Measurements from ENCODE around the gene NTN1.

The NTN1 gene

GRCh38 chr17:9038380-9038779, 17.1 kb downstream of the NTN1 start:
- no peak for DNase-seq

- DNase-seq = no peak
Measured at GRCh38 chr17:9044772-9045463, 23.6 kb downstream of the NTN1 start.

- no peak for DNase-seq
Measured at GRCh38 chr17:9050801-9051401, 29.6 kb downstream of the NTN1 start.

- DNase-seq = no peak
Measured at GRCh38 chr17:9051561-9051960, 30.3 kb downstream of the NTN1 start.

GRCh38 chr17:9052921-9053320, 31.6 kb downstream of the NTN1 start:
- DNase-seq = no peak

- DNase-seq = no peak
Measured at GRCh38 chr17:9053406-9053805, 32.1 kb downstream of the NTN1 start.

- no peak for DNase-seq
Measured at GRCh38 chr17:9054126-9054975, 33.0 kb downstream of the NTN1 start.

- DNase-seq = no peak
Measured at GRCh38 chr17:9055281-9055680, 34.0 kb downstream of the NTN1 start.

- DNase-seq = no peak
Measured at GRCh38 chr17:9056566-9056965, 35.3 kb downstream of the NTN1 start.

- no peak for DNase-seq
Measured at GRCh38 chr17:9057310-9057709, 36.0 kb downstream of the NTN1 start.

- DNase-seq = no peak
Measured at GRCh38 chr17:9062399-9062902, 41.1 kb downstream of the NTN1 start.

GRCh38 chr17:9064311-9064834, 43.1 kb downstream of the NTN1 start:
- no peak for DNase-seq

- DNase-seq = no peak
Measured at GRCh38 chr17:9071016-9071415, 49.7 kb downstream of the NTN1 start.

GRCh38 chr17:9071811-9072498, 50.6 kb downstream of the NTN1 start:
- DNase-seq = no peak

- no peak for DNase-seq
Measured at GRCh38 chr17:9072696-9073339, 51.5 kb downstream of the NTN1 start.

- no peak for DNase-seq
Measured at GRCh38 chr17:9074131-9074530, 52.8 kb downstream of the NTN1 start.

- peak; percentile 10 to 26 for DNase-seq
Measured at GRCh38 chr17:9079461-9080103, 58.3 kb downstream of the NTN1 start.

GRCh38 chr17:9080296-9080914, 59.1 kb downstream of the NTN1 start:
- no peak for DNase-seq

- no peak for DNase-seq
Measured at GRCh38 chr17:9080983-9081382, 59.7 kb downstream of the NTN1 start.

- no peak for DNase-seq
Measured at GRCh38 chr17:9086577-9086976, 65.3 kb downstream of the NTN1 start.

GRCh38 chr17:9087921-9088320, 66.6 kb downstream of the NTN1 start:
- no peak for DNase-seq

Measured in CD4-positive, alpha-beta T cell treated with Interleukin-4 for 1 hour (primary cell).